ENCODE measurements around the gene NEK9. TPM values are rescaled to one million over a fixed set of nuclear protein-coding genes. Genes with fewer than 3 reads are reported as not detected.

Gene NEK9
- 74.3 TPM for total RNA-seq (ENCODE audit: unreplicated experiment)
- long read RNA-seq, partial matches to known transcripts: 4 of 4 reads
- long read RNA-seq, other reads (novel, unspliced or antisense): 0 of 4 reads

- H3K36me3 Mint-ChIP-seq (ENCODE audit: low read depth, unreplicated experiment): peaks cover 7% of the 10 kb centered on the region
- peak within 1 kb of the TSS; percentile 98 for H3K27ac Mint-ChIP-seq (ENCODE audit: unreplicated experiment)
- H3K4me1 Mint-ChIP-seq (ENCODE audit: unreplicated experiment): peaks cover 26% of the 10 kb centered on the region
- no peaks in the 10 kb centered on the region for H3K9me3 Mint-ChIP-seq (ENCODE audit: unreplicated experiment)
- DNase-seq (ENCODE audit: low spot score): peak; percentile 86
- TF ChIP-seq CTCF (IDR thresholded peaks at IDR 0.05; ENCODE audit: unreplicated experiment): no peak
- no peaks in the 10 kb centered on the region for H3K27me3 Mint-ChIP-seq (ENCODE audit: unreplicated experiment)
- peak within 1 kb of the TSS; percentile 97 for H3K4me3 Mint-ChIP-seq (ENCODE audit: unreplicated experiment)
These were observed at the start of gene NEK9 for GRCh38 chr14:75126679-75127473. NEK9 (minus strand) TSS chr14:75127048; CDS start chr14:75126921, 127 bp downstream.

GRCh38 chr14:75176142-75176820 lies 49.4 kb upstream of the NEK9 start, which contains the start of gene TMED10:
TMED10 (minus strand) TSS chr14:75176612; CDS start chr14:75176579, 33 bp downstream.
- H3K36me3 Mint-ChIP-seq (ENCODE audit: low read depth, unreplicated experiment): no peaks in the 10 kb centered on the region
- DNase-seq (ENCODE audit: low spot score): peak; percentile 84
- peaks cover 22% of the 10 kb centered on the region for H3K4me1 Mint-ChIP-seq (ENCODE audit: unreplicated experiment)
- TF ChIP-seq CTCF (IDR thresholded peaks at IDR 0.05; ENCODE audit: unreplicated experiment): no peak
- no peaks in the 10 kb centered on the region for H3K9me3 Mint-ChIP-seq (ENCODE audit: unreplicated experiment)
- H3K4me3 Mint-ChIP-seq (ENCODE audit: unreplicated experiment): peak within 1 kb of the TSS; percentile 99
- peak within 1 kb of the TSS; percentile 100 for H3K27ac Mint-ChIP-seq (ENCODE audit: unreplicated experiment)
- peaks cover 11% of the 10 kb centered on the region for H3K27me3 Mint-ChIP-seq (ENCODE audit: unreplicated experiment)

GRCh38 chr14:75175677-75176141 lies 48.9 kb upstream of the NEK9 start:
- Mint-ChIP-seq H3K4me1 (ENCODE audit: unreplicated experiment) (peaks cover 26% of the 10 kb centered on the region), H3K9me3 (ENCODE audit: unreplicated experiment) (no peaks in the 10 kb centered on the region), H3K4me3 (ENCODE audit: unreplicated experiment) (peak overlapping the region; percentile 99), H3K27ac (ENCODE audit: unreplicated experiment) (peak overlapping the region; percentile 100), H3K27me3 (ENCODE audit: unreplicated experiment) (peaks cover 11% of the 10 kb centered on the region), H3K36me3 (ENCODE audit: low read depth, unreplicated experiment) (peaks cover 3% of the 10 kb centered on the region)
- no peak for DNase-seq (ENCODE audit: low spot score)
- no peak for TF ChIP-seq CTCF (IDR thresholded peaks at IDR 0.05; ENCODE audit: unreplicated experiment)

GRCh38 chr14:75174066-75174465 lies 47.2 kb upstream of the NEK9 start:
- Mint-ChIP-seq H3K4me3 (ENCODE audit: unreplicated experiment) (peak overlapping the region; percentile 4), H3K36me3 (ENCODE audit: low read depth, unreplicated experiment) (peaks cover 3% of the 10 kb centered on the region), H3K27me3 (ENCODE audit: unreplicated experiment) (peaks cover 11% of the 10 kb centered on the region), H3K27ac (ENCODE audit: unreplicated experiment) (no peak overlapping the region), H3K9me3 (ENCODE audit: unreplicated experiment) (no peaks in the 10 kb centered on the region), H3K4me1 (ENCODE audit: unreplicated experiment) (peaks cover 30% of the 10 kb centered on the region)
- no peak for DNase-seq (ENCODE audit: low spot score)
- TF ChIP-seq CTCF (IDR thresholded peaks at IDR 0.05; ENCODE audit: unreplicated experiment): no peak

All from endothelial cell (in vitro differentiated cells).